Measurements from ENCODE around the gene OR5AN1.
"Not testable (repeated sequence)": the region's sequence is repeated elsewhere in the genome, so short reads cannot be mapped to it uniquely, and the experiment has no call there.

OR5AN1 gene

GRCh38 chr11:59356561-59356960, 2.1 kb upstream of the OR5AN1 start:
- no peak overlapping the region for H3K4me3 ChIP-seq (ENCODE audit: low read length)
- no peak overlapping the region for H3K23ac ChIP-seq (ENCODE audit: low read length)
- no peak overlapping the region for H3K4me2 ChIP-seq (ENCODE audit: low read length)
- H3K9ac ChIP-seq (ENCODE audit: low read length) = no peak overlapping the region
- H3K18ac ChIP-seq (ENCODE audit: low read length) = no peak overlapping the region
- no peak overlapping the region for H2AK5ac ChIP-seq (ENCODE audit: low read length)
- H3K79me1 ChIP-seq (ENCODE audit: low read length) = no peaks in the 10 kb centered on the region
- H3K79me2 ChIP-seq (ENCODE audit: control insufficient read depth, insufficient read depth, low read length) = no peaks in the 10 kb centered on the region
- H2BK120ac ChIP-seq (ENCODE audit: low read depth, low read length) = no peak overlapping the region
- no CpG with 5 or more reads among the region's 1 CpG for WGBS (ENCODE audit: extremely low coverage, insufficient coverage, low lambda C conversion rate)
- H3K27ac ChIP-seq (ENCODE audit: low read depth, low read length) = no peak overlapping the region
- H4K5ac ChIP-seq (ENCODE audit: low read length) = no peak overlapping the region
- no peaks in the 10 kb centered on the region for H3K4me1 ChIP-seq (ENCODE audit: control insufficient read depth, low read depth, low read length)
- no peaks in the 10 kb centered on the region for H3K27me3 ChIP-seq (ENCODE audit: insufficient read depth, low read length, poor library complexity)
- H2BK5ac ChIP-seq (ENCODE audit: low read length) = no peak overlapping the region
- no peak overlapping the region for H3K56ac ChIP-seq (ENCODE audit: low read length)
- no peak overlapping the region for H4K8ac ChIP-seq (ENCODE audit: low read depth, low read length)
- no peak for DNase-seq
- no peak overlapping the region for H3K4ac ChIP-seq (ENCODE audit: low read depth, low read length)
- no peak overlapping the region for H2BK15ac ChIP-seq (replicated peaks; ENCODE audit: low read depth)
- H3K36me3 ChIP-seq (ENCODE audit: control insufficient read depth, insufficient read depth, low read length) = no peaks in the 10 kb centered on the region

- no peak overlapping the region for H3K4me2 ChIP-seq (ENCODE audit: low read length)
- H3K79me1 ChIP-seq (ENCODE audit: low read length) = no peaks in the 10 kb centered on the region
- H2AK5ac ChIP-seq (ENCODE audit: low read length) = no peak overlapping the region
Measured at GRCh38 chr11:59358020-59358419, 675 bp upstream of the OR5AN1 start.

GRCh38 chr11:59365232-59366018, 6.7 kb downstream of the OR5AN1 start:
- Histone ChIP-seq H3K18ac (ENCODE audit: low read length) (no peak overlapping the region), H3K36me3 (ENCODE audit: control insufficient read depth, insufficient read depth, low read length) (no peaks in the 10 kb centered on the region), H3K4me3 (ENCODE audit: low read length) (no peak overlapping the region), H4K8ac (ENCODE audit: low read depth, low read length) (no peak overlapping the region), H3K4ac (ENCODE audit: low read depth, low read length) (no peak overlapping the region), H2BK120ac (ENCODE audit: low read depth, low read length) (no peak overlapping the region), H3K23ac (ENCODE audit: low read length) (no peak overlapping the region), H3K4me2 (ENCODE audit: low read length) (no peak overlapping the region), H4K5ac (ENCODE audit: low read length) (no peak overlapping the region), H3K9ac (ENCODE audit: low read length) (no peak overlapping the region), H2BK5ac (ENCODE audit: low read length) (no peak overlapping the region), H3K56ac (ENCODE audit: low read length) (no peak overlapping the region), H2BK15ac (replicated peaks; ENCODE audit: low read depth) (no peak overlapping the region), H2AK5ac (ENCODE audit: low read length) (no peak overlapping the region), H3K4me1 (ENCODE audit: control insufficient read depth, low read depth, low read length) (no peaks in the 10 kb centered on the region), H3K79me2 (ENCODE audit: control insufficient read depth, insufficient read depth, low read length) (no peaks in the 10 kb centered on the region), H3K27me3 (ENCODE audit: insufficient read depth, low read length, poor library complexity) (no peaks in the 10 kb centered on the region), H3K79me1 (ENCODE audit: low read length) (no peaks in the 10 kb centered on the region), H3K27ac (ENCODE audit: low read depth, low read length) (no peak overlapping the region)
- no peak for DNase-seq

More at GRCh38 chr11:59358020-59358419, 675 bp upstream of the OR5AN1 start:
- Histone ChIP-seq H3K27me3 (ENCODE audit: insufficient read depth, low read length, poor library complexity) (no peaks in the 10 kb centered on the region), H3K36me3 (ENCODE audit: control insufficient read depth, insufficient read depth, low read length) (no peaks in the 10 kb centered on the region), H2BK15ac (replicated peaks; ENCODE audit: low read depth) (no peak overlapping the region), H3K4ac (ENCODE audit: low read depth, low read length) (no peak overlapping the region), H3K4me1 (ENCODE audit: control insufficient read depth, low read depth, low read length) (no peaks in the 10 kb centered on the region), H4K5ac (ENCODE audit: low read length) (no peak overlapping the region), H2BK120ac (ENCODE audit: low read depth, low read length) (no peak overlapping the region), H3K27ac (ENCODE audit: low read depth, low read length) (no peak overlapping the region), H3K9ac (ENCODE audit: low read length) (no peak overlapping the region), H3K56ac (ENCODE audit: low read length) (no peak overlapping the region), H4K8ac (ENCODE audit: low read depth, low read length) (no peak overlapping the region), H3K79me2 (ENCODE audit: control insufficient read depth, insufficient read depth, low read length) (no peaks in the 10 kb centered on the region), H3K4me3 (ENCODE audit: low read length) (no peak overlapping the region), H2BK5ac (ENCODE audit: low read length) (no peak overlapping the region), H3K23ac (ENCODE audit: low read length) (no peak overlapping the region), H3K18ac (ENCODE audit: low read length) (no peak overlapping the region)
- no peak for DNase-seq

- H3K27me3 ChIP-seq (ENCODE audit: insufficient read depth, low read length, poor library complexity) = no peaks in the 10 kb centered on the region
- no CpG with 5 or more reads among the region's 8 CpGs for WGBS (ENCODE audit: extremely low coverage, insufficient coverage, low lambda C conversion rate)
- no peaks in the 10 kb centered on the region for H3K79me1 ChIP-seq (ENCODE audit: low read length)
Measured at GRCh38 chr11:59368238-59369022, 9.7 kb downstream of the OR5AN1 start.

GRCh38 chr11:59372324-59372723, 13.6 kb downstream of the OR5AN1 start:
- H2BK15ac ChIP-seq (replicated peaks; ENCODE audit: low read depth); H3K27ac ChIP-seq (ENCODE audit: low read depth, low read length); H2BK5ac ChIP-seq (ENCODE audit: low read length); H3K79me1 ChIP-seq (ENCODE audit: low read length); H3K4me1 ChIP-seq (ENCODE audit: control insufficient read depth, low read depth, low read length); H3K4me2 ChIP-seq (ENCODE audit: low read length); H3K56ac ChIP-seq (ENCODE audit: low read length); H3K36me3 ChIP-seq (ENCODE audit: control insufficient read depth, insufficient read depth, low read length); H2AK5ac ChIP-seq (ENCODE audit: low read length); H3K4me3 ChIP-seq (ENCODE audit: low read length); H3K18ac ChIP-seq (ENCODE audit: low read length); H2BK120ac ChIP-seq (ENCODE audit: low read depth, low read length); H3K9ac ChIP-seq (ENCODE audit: low read length); H3K79me2 ChIP-seq (ENCODE audit: control insufficient read depth, insufficient read depth, low read length); H4K8ac ChIP-seq (ENCODE audit: low read depth, low read length); H3K27me3 ChIP-seq (ENCODE audit: insufficient read depth, low read length, poor library complexity); H3K23ac ChIP-seq (ENCODE audit: low read length); H3K4ac ChIP-seq (ENCODE audit: low read depth, low read length); H4K5ac ChIP-seq (ENCODE audit: low read length): not testable (repeated sequence)
- no CpG with 5 or more reads among the region's 3 CpGs for WGBS (ENCODE audit: extremely low coverage, insufficient coverage, low lambda C conversion rate)
- DNase-seq = peak; percentile 1

More at GRCh38 chr11:59368238-59369022, 9.7 kb downstream of the OR5AN1 start:
- Histone ChIP-seq H4K8ac (ENCODE audit: low read depth, low read length) (no peak overlapping the region), H3K27ac (ENCODE audit: low read depth, low read length) (no peak overlapping the region), H4K5ac (ENCODE audit: low read length) (no peak overlapping the region), H3K36me3 (ENCODE audit: control insufficient read depth, insufficient read depth, low read length) (no peaks in the 10 kb centered on the region), H2BK120ac (ENCODE audit: low read depth, low read length) (no peak overlapping the region), H3K79me2 (ENCODE audit: control insufficient read depth, insufficient read depth, low read length) (no peaks in the 10 kb centered on the region), H3K4me1 (ENCODE audit: control insufficient read depth, low read depth, low read length) (no peaks in the 10 kb centered on the region), H3K23ac (ENCODE audit: low read length) (no peak overlapping the region), H2BK5ac (ENCODE audit: low read length) (no peak overlapping the region), H3K4me3 (ENCODE audit: low read length) (no peak overlapping the region), H3K4me2 (ENCODE audit: low read length) (no peak overlapping the region), H2BK15ac (replicated peaks; ENCODE audit: low read depth) (no peak overlapping the region), H3K4ac (ENCODE audit: low read depth, low read length) (no peak overlapping the region), H3K56ac (ENCODE audit: low read length) (no peak overlapping the region), H3K9ac (ENCODE audit: low read length) (no peak overlapping the region), H2AK5ac (ENCODE audit: low read length) (no peak overlapping the region), H3K18ac (ENCODE audit: low read length) (no peak overlapping the region)
- no peak for DNase-seq

Measured in mesendoderm (in vitro differentiated cells).